Activated B cell treated with CpG ODN at 0.5 μM for 24 hours (primary cell): Measurements from ENCODE around the gene SYCP2. TPM values are rescaled to one million over a fixed set of nuclear protein-coding genes. Genes with fewer than 3 reads are reported as not detected.

Experiments used
- ATAC-seq: fragments of 200-7000 bp; cut with Tn5 transposase; one replicate; pipeline ENCODE4 v1.10.0; 2021; ENCODE audit warnings: low read depth, mild to moderate bottlenecking, moderate library complexity
- CTCF ChIA-PET: fragments of 350-600 bp; sonication (Branson Sonifier 250); formaldehyde crosslinking; loops from one replicate; lab custom pipeline; 2021; ENCODE audit warnings: antibody characterized with exemption; lab: Charles Lee
- POLR2A ChIA-PET: fragments of 350-600 bp; sonication (Branson Sonifier 250); formaldehyde crosslinking; loops from one replicate; lab custom pipeline; 2021; ENCODE audit warnings: antibody characterized with exemption; lab: Charles Lee
- DNase-seq: peaks from one replicate; pipeline ENCODE4 v3.0.0; 2022
- H3K27ac Mint-ChIP-seq: one replicate; pipeline ENCODE4 v1.8.0; 2020; ENCODE audit warnings: mixed read lengths
- H3K27me3 Mint-ChIP-seq: one replicate; pipeline ENCODE4 v1.8.0; 2021; ENCODE audit warnings: mixed read lengths
- H3K36me3 Mint-ChIP-seq: one replicate; pipeline ENCODE4 v1.8.0; 2021; ENCODE audit warnings: low read depth, mixed read lengths
- H3K4me1 Mint-ChIP-seq: one replicate; pipeline ENCODE4 v1.8.0; 2021; ENCODE audit warnings: mixed read lengths
- H3K4me3 Mint-ChIP-seq: one replicate; pipeline ENCODE4 v1.8.0; 2020; ENCODE audit warnings: mild to moderate bottlenecking, mixed read lengths
- H3K9me3 Mint-ChIP-seq: one replicate; pipeline ENCODE4 v1.8.0; 2020; ENCODE audit warnings: mixed read lengths
- CTCF ChIP-seq: fragments of 200-600 bp; IDR thresholded peaks from one replicate; pipeline ENCODE4 v1.8.0; 2022; ENCODE audit warnings: antibody characterized with exemption, mild to moderate bottlenecking
- intact Hi-C: fragments of 100-400 bp; cut with micrococcal nuclease; formaldehyde crosslinking; loops from one replicate; pipeline ENCODE4 v1.15.1; 2024
- total RNA-seq: library from RNA; stranded (reverse); gene quantifications from 2 replicates; pipeline ENCODE4 v1.2.3, GENCODE V29; 2022

SYCP2 gene
- total RNA-seq, 1 donor from 2014 or later = 1.3 TPM

GRCh38 chr20:59848182-59848581 is 85.3 kb downstream of the SYCP2 start:
- ATAC-seq (no peak), DNase-seq (no peak)
- no peaks in the 10 kb centered on the region for H3K4me1 Mint-ChIP-seq
- intact Hi-C loops = no loop called here
- no peaks in the 10 kb centered on the region for H3K27me3 Mint-ChIP-seq
- ChIA-PET CTCF (no interaction called here), POLR2A (no interaction called here)
- H3K4me3 Mint-ChIP-seq = no peak overlapping the region
- H3K9me3 Mint-ChIP-seq = no peaks in the 10 kb centered on the region
- no peaks in the 10 kb centered on the region for H3K36me3 Mint-ChIP-seq
- H3K27ac Mint-ChIP-seq = no peak overlapping the region
- no peak for TF ChIP-seq CTCF

GRCh38 chr20:59845472-59845871 is 88.0 kb downstream of the SYCP2 start:
- H3K27ac Mint-ChIP-seq = no peak overlapping the region
- intact Hi-C loops = no loop called here
- TF ChIP-seq CTCF = no peak
- peaks cover 8% of the 10 kb centered on the region for H3K27me3 Mint-ChIP-seq
- no peaks in the 10 kb centered on the region for H3K4me1 Mint-ChIP-seq
- ChIA-PET CTCF (no interaction called here), POLR2A (no interaction called here)
- no peaks in the 10 kb centered on the region for H3K9me3 Mint-ChIP-seq
- DNase-seq = no peak
- H3K4me3 Mint-ChIP-seq = no peak overlapping the region
- no peaks in the 10 kb centered on the region for H3K36me3 Mint-ChIP-seq
- no peak for ATAC-seq

- Mint-ChIP-seq H3K36me3 (no peaks in the 10 kb centered on the region), H3K27ac (no peak overlapping the region), H3K4me1 (no peaks in the 10 kb centered on the region), H3K9me3 (no peaks in the 10 kb centered on the region), H3K4me3 (no peak overlapping the region), H3K27me3 (peaks cover 27% of the 10 kb centered on the region)
- ATAC-seq = no peak
- TF ChIP-seq CTCF = no peak
- intact Hi-C loops = no loop called here
- POLR2A ChIA-PET = no interaction called here
- CTCF ChIA-PET = no interaction called here
- no peak for DNase-seq
These were observed 94.0 kb downstream of the SYCP2 start for GRCh38 chr20:59839400-59839799.

- DNase-seq (no peak), ATAC-seq (no peak)
- H3K4me3 Mint-ChIP-seq = no peak overlapping the region
- CTCF ChIA-PET = no interaction called here
- intact Hi-C loops = no loop called here
- no peak overlapping the region for H3K27ac Mint-ChIP-seq
- TF ChIP-seq CTCF = no peak
- H3K9me3 Mint-ChIP-seq = no peaks in the 10 kb centered on the region
- POLR2A ChIA-PET = no interaction called here
- H3K4me1 Mint-ChIP-seq = no peaks in the 10 kb centered on the region
- H3K36me3 Mint-ChIP-seq = no peaks in the 10 kb centered on the region
- peaks cover 33% of the 10 kb centered on the region for H3K27me3 Mint-ChIP-seq
These were observed 95.6 kb downstream of the SYCP2 start for GRCh38 chr20:59837623-59838394.

GRCh38 chr20:59836767-59837166 is 96.7 kb downstream of the SYCP2 start:
- no peaks in the 10 kb centered on the region for H3K36me3 Mint-ChIP-seq
- no peak overlapping the region for H3K4me3 Mint-ChIP-seq
- peaks cover 27% of the 10 kb centered on the region for H3K27me3 Mint-ChIP-seq
- H3K27ac Mint-ChIP-seq = no peak overlapping the region
- ChIA-PET POLR2A (no interaction called here), CTCF (no interaction called here)
- no peak for DNase-seq
- TF ChIP-seq CTCF = no peak
- no peaks in the 10 kb centered on the region for H3K9me3 Mint-ChIP-seq
- no peaks in the 10 kb centered on the region for H3K4me1 Mint-ChIP-seq
- ATAC-seq = no peak
- intact Hi-C loops = no loop called here
